ENCODE data around the gene TRPM2. TPM values are rescaled to one million over a fixed set of nuclear protein-coding genes. Genes with fewer than 3 reads are reported as not detected.

Gene TRPM2
- total RNA-seq, 3 donors from 2014 or later (not counting 1 experiment from before 2014, with no cell fraction given), result 21.7 to 70.5 (median 25.2) TPM

- no peak for TF ChIP-seq CTCF (IDR thresholded peaks at IDR 0.05)
- H3K9me3 ChIP-seq (ENCODE audit: control insufficient read depth, insufficient read depth, low read length), result no peaks in the 10 kb centered on the region
- Mint-ChIP-seq H3K4me3 (no peak overlapping the region), H3K27ac (no peak overlapping the region), H3K4me1 (peaks cover 0 to 5% of the 10 kb centered on the region in 2 donors), H3K36me3 (no peaks in the 10 kb centered on the region), H3K9me3 (no peaks in the 10 kb centered on the region), H3K27me3 (ENCODE audit: low read depth in 2 of 2) (peaks cover 11 to 12% of the 10 kb centered on the region in 2 donors)
- intact Hi-C loops (cut with micrococcal nuclease), result loop anchor here (10.0 kb wide), 1 partner anchor 671 kb away; no protein-coding TSS in a partner anchor
- H3K4me1 ChIP-seq (ENCODE audit: control insufficient read depth, insufficient read depth, low read length), result no peaks in the 10 kb centered on the region
- no peaks in the 10 kb centered on the region for H3K27me3 ChIP-seq (ENCODE audit: control insufficient read depth, insufficient read depth, low read length)
- H3K4me3 ChIP-seq (ENCODE audit: low read length), result no peak overlapping the region
- DNase-seq, result no peak
- H3K27ac ChIP-seq (ENCODE audit: low read length), result no peak overlapping the region
- WGBS (ENCODE audit: insufficient coverage), result 72% methylated on average over 9 of the region's 10 CpGs
- ATAC-seq, result peak in 1 of 3 donors; percentile 12
- H3K36me3 ChIP-seq (ENCODE audit: control insufficient read depth, insufficient read depth, low read length), result no peaks in the 10 kb centered on the region
These were observed 132.4 kb downstream of the TRPM2 start for GRCh38 chr21:44485796-44486195.

GRCh38 chr21:44486302-44486701 lies 132.9 kb downstream of the TRPM2 start:
- no peaks in the 10 kb centered on the region for H3K27me3 ChIP-seq (ENCODE audit: control insufficient read depth, insufficient read depth, low read length)
- H3K27ac Mint-ChIP-seq, result no peak overlapping the region
- TF ChIP-seq CTCF (IDR thresholded peaks at IDR 0.05), result no peak
- no peak overlapping the region for H3K4me3 ChIP-seq (ENCODE audit: low read length)
- WGBS (ENCODE audit: insufficient coverage), result 81% methylated on average over 15 of the region's 16 CpGs
- no peak overlapping the region for H3K4me3 Mint-ChIP-seq
- H3K9me3 Mint-ChIP-seq, result no peaks in the 10 kb centered on the region
- H3K27me3 Mint-ChIP-seq (ENCODE audit: low read depth in 2 of 2), result peaks cover 11 to 12% of the 10 kb centered on the region in 2 donors
- no peak for DNase-seq
- no peaks in the 10 kb centered on the region for H3K36me3 Mint-ChIP-seq
- peaks cover 0 to 5% of the 10 kb centered on the region in 2 donors for H3K4me1 Mint-ChIP-seq
- H3K4me1 ChIP-seq (ENCODE audit: control insufficient read depth, insufficient read depth, low read length), result no peaks in the 10 kb centered on the region
- no peak overlapping the region for H3K27ac ChIP-seq (ENCODE audit: low read length)
- intact Hi-C loops (cut with micrococcal nuclease), result loop anchor here (10.0 kb wide), 1 partner anchor 672 kb away; no protein-coding TSS in a partner anchor
- no peaks in the 10 kb centered on the region for H3K9me3 ChIP-seq (ENCODE audit: control insufficient read depth, insufficient read depth, low read length)
- no peak for ATAC-seq
- no peaks in the 10 kb centered on the region for H3K36me3 ChIP-seq (ENCODE audit: control insufficient read depth, insufficient read depth, low read length)

GRCh38 chr21:44487831-44488230 lies 134.4 kb downstream of the TRPM2 start:
- Mint-ChIP-seq H3K27ac (no peak overlapping the region), H3K27me3 (ENCODE audit: low read depth in 2 of 2) (peaks cover 12 to 13% of the 10 kb centered on the region in 2 donors), H3K4me1 (peaks cover 0 to 9% of the 10 kb centered on the region in 2 donors), H3K4me3 (no peak overlapping the region), H3K9me3 (peaks cover 2 to 3% of the 10 kb centered on the region in 2 donors), H3K36me3 (peaks cover 9% of the 10 kb centered on the region)
- intact Hi-C loops (cut with micrococcal nuclease), result loop anchor here (10.0 kb wide), 1 partner anchor 673 kb away; no protein-coding TSS in a partner anchor
- WGBS (ENCODE audit: insufficient coverage), result 51% methylated on average over 3 of the region's 4 CpGs
- TF ChIP-seq CTCF (IDR thresholded peaks at IDR 0.05), result peak; percentile 60
- no peaks in the 10 kb centered on the region for H3K36me3 ChIP-seq (ENCODE audit: control insufficient read depth, insufficient read depth, low read length)
- no peak overlapping the region for H3K4me3 ChIP-seq (ENCODE audit: low read length)
- no peak overlapping the region for H3K27ac ChIP-seq (ENCODE audit: low read length)
- peak; percentile 48 to 62 for DNase-seq
- ATAC-seq, result peak in 2 of 3 donors; percentile 48 to 58
- peaks cover 8% of the 10 kb centered on the region for H3K9me3 ChIP-seq (ENCODE audit: control insufficient read depth, insufficient read depth, low read length)
- H3K4me1 ChIP-seq (ENCODE audit: control insufficient read depth, insufficient read depth, low read length), result no peaks in the 10 kb centered on the region
- no peaks in the 10 kb centered on the region for H3K27me3 ChIP-seq (ENCODE audit: control insufficient read depth, insufficient read depth, low read length)

GRCh38 chr21:44489962-44490361 lies 136.5 kb downstream of the TRPM2 start:
- Mint-ChIP-seq H3K27ac (no peak overlapping the region), H3K4me1 (peaks cover 0 to 9% of the 10 kb centered on the region in 2 donors), H3K36me3 (peaks cover 15% of the 10 kb centered on the region), H3K4me3 (no peak overlapping the region), H3K9me3 (peaks cover 5 to 7% of the 10 kb centered on the region in 2 donors), H3K27me3 (ENCODE audit: low read depth in 2 of 2) (peaks cover 9 to 18% of the 10 kb centered on the region in 2 donors)
- H3K27ac ChIP-seq (ENCODE audit: low read length), result no peak overlapping the region
- TF ChIP-seq CTCF (IDR thresholded peaks at IDR 0.05), result no peak
- H3K9me3 ChIP-seq (ENCODE audit: control insufficient read depth, insufficient read depth, low read length), result peaks cover 18% of the 10 kb centered on the region
- WGBS (ENCODE audit: insufficient coverage), result 47% methylated on average over 6 of the region's 7 CpGs
- intact Hi-C loops (cut with micrococcal nuclease), result loop anchor here (10.0 kb wide), 1 partner anchor 675 kb away; no protein-coding TSS in a partner anchor
- no peak overlapping the region for H3K4me3 ChIP-seq (ENCODE audit: low read length)
- no peak for ATAC-seq
- H3K36me3 ChIP-seq (ENCODE audit: control insufficient read depth, insufficient read depth, low read length), result no peaks in the 10 kb centered on the region
- H3K4me1 ChIP-seq (ENCODE audit: control insufficient read depth, insufficient read depth, low read length), result no peaks in the 10 kb centered on the region
- DNase-seq, result no peak
- H3K27me3 ChIP-seq (ENCODE audit: control insufficient read depth, insufficient read depth, low read length), result no peaks in the 10 kb centered on the region
